ENCODE results near the gene RBM4B.
A peak's percentile ranks its signal among the peaks of the same experiment; 100 is the strongest.

Gene RBM4B

DNA sequence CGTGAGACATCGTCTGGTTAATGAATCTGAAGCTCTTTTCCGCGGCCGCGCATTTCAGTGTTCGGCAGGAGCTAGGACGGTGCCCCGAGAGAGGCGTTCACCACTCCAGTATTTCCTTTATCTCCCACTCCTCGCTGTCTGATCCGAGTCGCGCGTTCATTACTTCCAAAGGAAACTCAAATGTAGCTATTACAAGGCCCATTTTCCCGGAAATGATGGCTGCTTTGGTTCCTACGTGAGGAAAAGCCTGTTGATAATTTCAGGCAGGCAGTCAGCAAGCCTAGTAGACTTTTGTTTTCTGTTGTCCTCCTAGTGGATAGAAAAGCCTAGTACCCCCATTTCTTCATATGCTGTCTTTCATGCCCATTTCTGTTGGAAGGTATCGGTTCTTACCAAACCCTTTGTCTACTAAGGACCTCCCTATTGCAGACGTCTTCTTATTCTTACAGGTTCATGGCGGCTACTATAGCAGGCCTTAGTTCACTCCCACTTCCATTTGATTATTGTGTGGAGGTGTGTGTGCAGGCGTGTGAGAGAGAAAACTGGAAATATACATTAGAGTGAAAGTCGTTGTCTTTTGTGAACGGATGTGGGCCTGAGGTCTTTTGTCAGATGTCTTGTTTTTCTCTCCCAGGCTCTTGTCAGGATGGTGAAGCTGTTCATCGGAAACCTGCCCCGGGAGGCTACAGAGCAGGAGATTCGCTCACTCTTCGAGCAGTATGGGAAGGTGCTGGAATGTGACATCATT lies 38.4 kb downstream of the RBM4B start:
- H3K27ac ChIP-seq (replicated peaks) = peak overlapping the region; percentile 86
- DNase-seq (ENCODE audit: low read depth in 1 of 2, low spot score in 1 of 2) = peak in 1 of 2 experiments; percentile 14
- peak overlapping the region; percentile 85 for H3K4me3 ChIP-seq (replicated peaks; ENCODE audit: insufficient read depth, low read length)
- H3K27me3 ChIP-seq (ENCODE audit: insufficient read depth, poor library complexity, severe bottlenecking) = no peaks in the 10 kb centered on the region
- TF ChIP-seq SPI1 (IDR thresholded peaks at IDR 0.05; ENCODE audit: borderline replicate concordance, low read depth) (no peak), POLR2AphosphoS5 (IDR thresholded peaks at IDR 0.05; ENCODE audit: low read depth) (no peak), GABPA (IDR thresholded peaks at IDR 0.05; ENCODE audit: low read depth) (no peak)
- TF ChIP-seq, protein P1, sequence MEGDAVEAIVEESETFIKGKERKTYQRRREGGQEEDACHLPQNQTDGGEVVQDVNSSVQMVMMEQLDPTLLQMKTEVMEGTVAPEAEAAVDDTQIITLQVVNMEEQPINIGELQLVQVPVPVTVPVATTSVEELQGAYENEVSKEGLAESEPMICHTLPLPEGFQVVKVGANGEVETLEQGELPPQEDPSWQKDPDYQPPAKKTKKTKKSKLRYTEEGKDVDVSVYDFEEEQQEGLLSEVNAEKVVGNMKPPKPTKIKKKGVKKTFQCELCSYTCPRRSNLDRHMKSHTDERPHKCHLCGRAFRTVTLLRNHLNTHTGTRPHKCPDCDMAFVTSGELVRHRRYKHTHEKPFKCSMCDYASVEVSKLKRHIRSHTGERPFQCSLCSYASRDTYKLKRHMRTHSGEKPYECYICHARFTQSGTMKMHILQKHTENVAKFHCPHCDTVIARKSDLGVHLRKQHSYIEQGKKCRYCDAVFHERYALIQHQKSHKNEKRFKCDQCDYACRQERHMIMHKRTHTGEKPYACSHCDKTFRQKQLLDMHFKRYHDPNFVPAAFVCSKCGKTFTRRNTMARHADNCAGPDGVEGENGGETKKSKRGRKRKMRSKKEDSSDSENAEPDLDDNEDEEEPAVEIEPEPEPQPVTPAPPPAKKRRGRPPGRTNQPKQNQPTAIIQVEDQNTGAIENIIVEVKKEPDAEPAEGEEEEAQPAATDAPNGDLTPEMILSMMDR (IDR thresholded peaks at IDR 0.05; ENCODE audit: insufficient read depth, low read length) = no peak
- TF ChIP-seq, protein P2, sequence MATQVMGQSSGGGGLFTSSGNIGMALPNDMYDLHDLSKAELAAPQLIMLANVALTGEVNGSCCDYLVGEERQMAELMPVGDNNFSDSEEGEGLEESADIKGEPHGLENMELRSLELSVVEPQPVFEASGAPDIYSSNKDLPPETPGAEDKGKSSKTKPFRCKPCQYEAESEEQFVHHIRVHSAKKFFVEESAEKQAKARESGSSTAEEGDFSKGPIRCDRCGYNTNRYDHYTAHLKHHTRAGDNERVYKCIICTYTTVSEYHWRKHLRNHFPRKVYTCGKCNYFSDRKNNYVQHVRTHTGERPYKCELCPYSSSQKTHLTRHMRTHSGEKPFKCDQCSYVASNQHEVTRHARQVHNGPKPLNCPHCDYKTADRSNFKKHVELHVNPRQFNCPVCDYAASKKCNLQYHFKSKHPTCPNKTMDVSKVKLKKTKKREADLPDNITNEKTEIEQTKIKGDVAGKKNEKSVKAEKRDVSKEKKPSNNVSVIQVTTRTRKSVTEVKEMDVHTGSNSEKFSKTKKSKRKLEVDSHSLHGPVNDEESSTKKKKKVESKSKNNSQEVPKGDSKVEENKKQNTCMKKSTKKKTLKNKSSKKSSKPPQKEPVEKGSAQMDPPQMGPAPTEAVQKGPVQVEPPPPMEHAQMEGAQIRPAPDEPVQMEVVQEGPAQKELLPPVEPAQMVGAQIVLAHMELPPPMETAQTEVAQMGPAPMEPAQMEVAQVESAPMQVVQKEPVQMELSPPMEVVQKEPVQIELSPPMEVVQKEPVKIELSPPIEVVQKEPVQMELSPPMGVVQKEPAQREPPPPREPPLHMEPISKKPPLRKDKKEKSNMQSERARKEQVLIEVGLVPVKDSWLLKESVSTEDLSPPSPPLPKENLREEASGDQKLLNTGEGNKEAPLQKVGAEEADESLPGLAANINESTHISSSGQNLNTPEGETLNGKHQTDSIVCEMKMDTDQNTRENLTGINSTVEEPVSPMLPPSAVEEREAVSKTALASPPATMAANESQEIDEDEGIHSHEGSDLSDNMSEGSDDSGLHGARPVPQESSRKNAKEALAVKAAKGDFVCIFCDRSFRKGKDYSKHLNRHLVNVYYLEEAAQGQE (IDR thresholded peaks at IDR 0.05; ENCODE audit: insufficient replicate concordance, low read depth) = no peak

DNA sequence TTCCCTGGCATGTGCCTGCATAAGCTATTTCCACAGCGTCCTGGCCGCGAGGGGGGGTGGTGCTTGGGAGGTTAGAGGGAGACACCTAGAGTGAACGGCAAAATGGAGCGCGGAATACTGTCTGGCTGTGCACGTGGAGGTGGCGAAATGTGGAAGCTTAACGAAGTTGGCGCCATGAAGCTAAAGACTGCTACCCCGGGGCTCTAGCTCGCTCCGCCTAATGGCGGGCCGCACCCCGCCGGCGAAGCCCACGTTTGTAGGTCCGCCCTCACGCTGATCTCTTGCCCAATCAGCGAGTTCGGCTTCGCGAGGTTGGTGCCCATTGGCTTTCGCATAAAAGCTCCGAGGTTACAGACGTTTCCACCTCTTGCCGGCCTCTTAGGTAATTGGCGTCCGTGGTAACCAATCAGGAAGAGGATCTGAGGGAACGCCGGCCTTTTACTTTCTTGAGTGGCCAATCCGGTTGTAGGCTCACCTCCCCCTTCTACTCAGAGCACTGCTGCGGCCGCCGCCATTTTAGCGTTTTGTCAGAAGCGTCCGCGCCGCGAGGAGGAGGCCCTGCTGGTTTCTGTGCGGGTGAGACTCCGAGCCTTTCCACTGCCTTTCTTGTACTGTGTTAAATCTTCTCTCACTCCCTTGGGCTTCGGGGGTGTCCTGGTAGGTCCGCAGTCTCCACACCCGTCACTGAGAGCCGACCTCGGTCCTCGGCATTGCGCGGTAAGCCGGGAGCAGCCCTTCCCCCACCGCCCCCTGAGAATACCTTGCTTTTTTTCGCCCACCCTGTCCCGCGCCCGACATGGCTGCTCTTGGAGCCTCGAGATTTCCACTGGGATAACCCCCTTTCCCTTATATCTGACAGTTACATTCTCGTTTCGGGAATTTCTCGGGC lies 39.3 kb downstream of the RBM4B start, which contains the start of gene RBM4:
Gene RBM4 (plus strand): TSS at position 527 of the 889 bp plus-strand sequence. CDS start 1,009 bp downstream, outside the sequence.
- Histone ChIP-seq H3K4me3 (replicated peaks; ENCODE audit: insufficient read depth, low read length) (peak within 1 kb of the TSS; percentile 85), H3K27ac (replicated peaks) (peak within 1 kb of the TSS; percentile 86), H3K27me3 (ENCODE audit: insufficient read depth, poor library complexity, severe bottlenecking) (no peaks in the 10 kb centered on the region)
- peak; percentile 99 to 100 for DNase-seq (ENCODE audit: low read depth in 1 of 2, low spot score in 1 of 2)
- TF ChIP-seq, protein P2 (IDR thresholded peaks at IDR 0.05; ENCODE audit: insufficient replicate concordance, low read depth) = no peak
- peak; percentile 89 for TF ChIP-seq POLR2AphosphoS5 (IDR thresholded peaks at IDR 0.05; ENCODE audit: low read depth)
- peak; percentile 11; the same call in 1 of the 2 replicates for TF ChIP-seq SPI1 (IDR thresholded peaks at IDR 0.05; ENCODE audit: borderline replicate concordance, low read depth)
- TF ChIP-seq, protein P1 (IDR thresholded peaks at IDR 0.05; ENCODE audit: insufficient read depth, low read length) = no peak
- 0 out of 2 replicates have a peak, but pooled peaks have one; percentile 36 for TF ChIP-seq GABPA (IDR thresholded peaks at IDR 0.05; ENCODE audit: low read depth)

DNA sequence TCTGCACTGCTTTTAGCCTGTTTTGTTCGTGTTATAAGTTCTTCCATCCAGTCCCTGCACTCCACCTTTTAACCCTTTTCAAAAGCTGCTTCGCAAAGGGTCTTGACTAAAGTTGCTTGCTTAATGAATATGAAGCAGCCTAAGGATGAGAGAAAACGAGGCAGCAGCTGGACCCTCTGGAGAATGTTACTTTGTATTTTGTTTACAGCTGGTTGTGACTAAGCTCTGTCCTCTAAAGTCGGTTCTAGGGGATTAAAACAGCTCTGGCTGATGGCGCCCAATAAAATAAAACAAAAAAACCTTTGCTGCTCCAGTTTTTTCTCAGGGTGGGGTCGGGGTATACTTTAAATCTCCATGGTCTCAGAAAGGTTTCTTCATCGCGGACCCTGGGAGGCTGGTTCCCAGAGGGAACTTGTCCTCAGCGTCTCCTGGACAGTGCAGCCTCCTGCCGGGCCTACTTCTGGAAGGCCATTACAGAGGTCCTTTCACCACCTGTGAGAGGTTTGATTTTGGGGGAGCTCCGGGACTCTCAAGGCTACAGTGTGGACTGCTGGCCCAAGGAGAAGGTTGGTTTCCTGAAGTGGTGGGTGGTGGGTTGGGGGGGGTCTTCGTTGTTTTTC lies 40.0 kb downstream of the RBM4B start:
- no peak for DNase-seq (ENCODE audit: low read depth in 1 of 2, low spot score in 1 of 2)
- Histone ChIP-seq H3K4me3 (replicated peaks; ENCODE audit: insufficient read depth, low read length) (peak overlapping the region; percentile 37), H3K27me3 (ENCODE audit: insufficient read depth, poor library complexity, severe bottlenecking) (no peaks in the 10 kb centered on the region), H3K27ac (replicated peaks) (peak overlapping the region; percentile 69)
- TF ChIP-seq, protein P2 (IDR thresholded peaks at IDR 0.05; ENCODE audit: insufficient replicate concordance, low read depth) = peak; percentile 14
- TF ChIP-seq GABPA (IDR thresholded peaks at IDR 0.05; ENCODE audit: low read depth) = no peak
